HG03097 (cell line): Measurements from ENCODE around the gene ESR1.
"Not testable (repeated sequence)": the region's sequence is repeated elsewhere in the genome, so short reads cannot be mapped to it uniquely, and the experiment has no call there.

Source experiments
- ATAC-seq: cut with Tn5 transposase; IDR thresholded peaks from one replicate; pipeline ENCODE4 v1.9.1; 2021; ENCODE audit not compliant: unreplicated experiment, low FRiP score

Gene ESR1

GRCh38 chr6:151811081-151811480, 3.6 kb downstream of the ESR1 start:
- no peak for ATAC-seq

- ATAC-seq, result no peak
Observed at GRCh38 chr6:151813858-151814257, 6.4 kb downstream of the ESR1 start.

- ATAC-seq, result no peak
Observed at GRCh38 chr6:151814614-151815013, 7.1 kb downstream of the ESR1 start.

- ATAC-seq, result peak; percentile 88
Observed at GRCh38 chr6:151822252-151823111, 15.0 kb downstream of the ESR1 start.

GRCh38 chr6:151826517-151827142, 19.1 kb downstream of the ESR1 start:
- no peak for ATAC-seq

- ATAC-seq, result no peak
Observed at GRCh38 chr6:151832710-151833109, 25.2 kb downstream of the ESR1 start.

- no peak for ATAC-seq
Observed at GRCh38 chr6:151835396-151835795, 27.9 kb downstream of the ESR1 start.

GRCh38 chr6:151837223-151837622, 29.7 kb downstream of the ESR1 start:
- no peak for ATAC-seq

- ATAC-seq, result no peak
Observed at GRCh38 chr6:151842816-151843215, 35.3 kb downstream of the ESR1 start.

- ATAC-seq, result no peak
Observed at GRCh38 chr6:151847064-151847463, 39.6 kb downstream of the ESR1 start.

- no peak for ATAC-seq
Observed at GRCh38 chr6:151850479-151851003, 43.1 kb downstream of the ESR1 start.

GRCh38 chr6:151858294-151858693, 50.8 kb downstream of the ESR1 start:
- ATAC-seq, result no peak

GRCh38 chr6:151862461-151862860, 55.0 kb downstream of the ESR1 start:
- no peak for ATAC-seq

- not testable (repeated sequence) for ATAC-seq
Observed at GRCh38 chr6:151867361-151867869, 59.9 kb downstream of the ESR1 start.

GRCh38 chr6:151869345-151869744, 61.9 kb downstream of the ESR1 start:
- no peak for ATAC-seq

- no peak for ATAC-seq
Observed at GRCh38 chr6:151869787-151870186, 62.3 kb downstream of the ESR1 start.

GRCh38 chr6:151870375-151870774, 62.9 kb downstream of the ESR1 start:
- no peak for ATAC-seq

GRCh38 chr6:151875524-151875923, 68.0 kb downstream of the ESR1 start:
- no peak for ATAC-seq

- ATAC-seq, result no peak
Observed at GRCh38 chr6:151876122-151876521, 68.6 kb downstream of the ESR1 start.

- no peak for ATAC-seq
Observed at GRCh38 chr6:151877458-151877857, 70.0 kb downstream of the ESR1 start.

- ATAC-seq, result no peak
Observed at GRCh38 chr6:151881231-151881630, 73.7 kb downstream of the ESR1 start.

- no peak for ATAC-seq
Observed at GRCh38 chr6:151882206-151882605, 74.7 kb downstream of the ESR1 start.
